ENCODE data around the gene SETD7.

The SETD7 gene

DNA sequence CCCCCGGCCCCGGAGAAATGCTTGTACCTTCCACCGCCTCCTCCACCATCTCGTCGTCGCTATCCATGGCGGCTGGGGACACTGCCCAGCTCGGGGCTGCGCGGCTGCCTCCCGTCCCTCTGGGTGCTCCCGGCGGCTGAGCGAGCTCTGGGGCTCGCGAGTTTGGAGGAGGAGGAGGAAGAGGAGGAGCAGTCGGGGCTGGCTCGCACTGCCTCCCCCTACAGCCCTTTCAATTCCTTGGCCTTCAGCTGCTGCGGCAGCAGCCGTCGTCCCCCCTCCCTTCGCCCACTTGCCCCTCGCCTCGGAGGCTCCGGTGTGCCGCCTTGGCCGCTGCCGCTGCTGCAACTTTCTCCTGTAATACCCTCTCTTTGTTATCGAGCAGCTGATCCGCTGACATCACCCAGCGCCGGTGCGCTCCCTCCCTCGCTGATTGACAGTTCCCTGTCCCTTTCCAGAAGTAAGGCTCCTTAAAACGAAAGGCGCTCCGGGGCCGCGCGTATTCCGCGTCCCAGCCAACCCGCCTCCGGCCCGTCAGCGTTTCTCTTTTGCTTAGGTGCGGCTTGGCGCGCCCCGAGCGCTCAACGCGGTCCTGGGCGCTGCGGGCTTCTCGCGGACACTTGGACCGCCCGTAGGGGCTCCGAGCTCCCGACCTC is at the start of gene SETD7:
SETD7 (minus strand) TSS at position 149 of the 653 bp plus-strand sequence; CDS start at position 67, 82 bp downstream.
- DNase-seq (ENCODE audit: low read depth): peak; percentile 53

DNA sequence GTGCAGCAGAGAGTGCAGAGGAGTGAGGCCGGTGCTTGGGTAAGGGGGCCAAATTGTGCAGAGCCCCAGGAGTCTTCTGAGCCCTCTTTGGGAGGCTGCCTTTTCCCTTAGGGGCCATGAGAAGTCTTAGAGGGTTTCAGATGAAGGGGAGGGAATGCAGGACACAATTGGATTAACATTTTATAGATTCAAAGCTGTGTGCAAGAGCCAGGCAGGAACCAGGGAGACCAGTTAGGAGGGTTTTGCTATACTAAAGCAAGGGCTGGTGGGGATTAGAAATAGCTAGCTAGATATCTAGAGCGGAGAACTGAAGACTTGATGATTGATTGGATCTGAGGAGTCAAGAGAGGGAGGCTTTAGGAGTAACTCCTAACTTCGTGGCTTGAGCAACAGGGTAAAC is 49.5 kb upstream of the SETD7 start:
- no peak for DNase-seq (ENCODE audit: low read depth)

DNA sequence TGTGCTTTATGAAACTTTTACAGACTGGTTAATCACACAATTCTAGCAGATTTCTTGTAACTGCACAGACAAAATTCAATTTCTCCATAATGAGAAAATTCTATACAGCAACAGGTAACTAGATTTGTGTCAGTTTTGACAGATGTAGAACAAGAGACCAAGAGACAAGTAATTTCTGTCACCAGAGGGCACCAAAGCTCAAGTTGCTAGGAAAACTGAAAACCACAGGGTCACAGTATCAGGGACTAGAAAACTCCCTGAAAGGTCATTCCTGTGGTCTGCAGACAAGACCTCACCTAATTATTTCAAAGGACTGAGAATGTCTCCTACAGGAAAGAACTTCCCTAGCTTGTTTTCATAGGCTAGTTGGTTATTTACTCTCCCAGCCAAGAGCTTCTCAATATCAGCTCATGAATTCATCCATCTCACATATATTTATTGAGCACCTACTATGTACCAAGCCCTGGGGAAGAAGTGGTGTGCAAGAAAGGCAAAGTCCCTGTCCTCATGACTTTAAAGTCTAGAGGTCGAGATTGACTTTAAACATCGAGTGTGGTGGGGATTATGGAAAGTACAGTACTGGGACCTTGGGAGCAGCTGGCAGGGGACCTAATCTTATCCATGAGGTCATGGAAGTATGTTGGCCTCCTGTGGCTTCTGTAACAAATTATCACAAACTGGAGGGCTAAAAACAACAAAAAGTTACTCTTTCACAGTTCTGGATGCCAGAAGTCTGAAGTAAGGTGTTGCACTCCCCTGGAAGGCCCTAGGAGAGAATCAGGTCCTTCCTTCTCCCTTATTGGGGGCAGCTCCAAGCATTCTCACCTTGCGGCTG is 47.8 kb upstream of the SETD7 start:
- DNase-seq (ENCODE audit: low read depth): peak; percentile 53

DNA sequence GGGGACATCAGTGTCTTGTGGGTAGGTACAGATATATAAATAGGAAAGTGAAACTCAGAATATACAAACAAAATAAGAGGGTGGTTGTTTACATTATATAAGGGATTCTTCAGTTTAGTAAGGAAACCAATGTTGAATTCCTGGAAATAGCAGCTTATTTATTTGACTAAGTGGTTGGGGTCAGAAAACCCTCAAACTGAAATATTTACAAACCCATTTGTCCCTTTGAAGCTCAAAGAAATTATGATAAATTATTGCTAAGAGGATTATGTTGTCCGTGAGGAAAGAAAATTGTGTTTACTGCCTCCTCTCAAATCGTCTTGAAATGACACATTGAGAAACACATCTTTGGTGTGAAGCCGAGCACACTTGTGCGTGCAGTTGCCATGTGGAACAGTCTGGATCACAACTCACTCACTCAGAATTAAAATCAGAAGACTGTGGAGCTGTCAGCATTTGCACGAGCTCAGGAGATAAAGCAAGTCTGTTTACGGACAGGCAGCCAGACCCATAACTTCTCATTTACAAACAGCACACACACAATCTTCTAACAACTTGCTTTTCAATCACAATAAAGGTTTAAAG is 46.8 kb upstream of the SETD7 start:
- no peak for DNase-seq (ENCODE audit: low read depth)

DNA sequence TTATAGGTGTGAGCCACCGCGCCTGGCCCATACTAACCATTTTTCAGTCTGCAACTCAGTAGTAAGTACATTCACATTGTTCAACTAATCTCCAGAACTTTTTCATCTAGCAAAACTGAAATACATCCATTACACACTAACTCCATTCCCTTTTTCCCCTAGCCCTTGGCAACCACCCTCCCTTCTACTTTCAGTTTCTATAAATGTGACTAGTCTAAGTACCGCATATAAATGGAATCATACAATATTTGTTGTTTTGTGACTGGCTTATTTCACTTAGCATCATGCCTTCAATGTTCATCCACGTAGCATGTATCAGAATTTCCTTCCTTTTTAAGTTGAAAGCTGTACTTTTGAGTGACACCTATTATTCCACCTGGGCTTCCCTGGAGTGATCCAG is 44.6 kb upstream of the SETD7 start:
- no peak for DNase-seq (ENCODE audit: low read depth)

DNA sequence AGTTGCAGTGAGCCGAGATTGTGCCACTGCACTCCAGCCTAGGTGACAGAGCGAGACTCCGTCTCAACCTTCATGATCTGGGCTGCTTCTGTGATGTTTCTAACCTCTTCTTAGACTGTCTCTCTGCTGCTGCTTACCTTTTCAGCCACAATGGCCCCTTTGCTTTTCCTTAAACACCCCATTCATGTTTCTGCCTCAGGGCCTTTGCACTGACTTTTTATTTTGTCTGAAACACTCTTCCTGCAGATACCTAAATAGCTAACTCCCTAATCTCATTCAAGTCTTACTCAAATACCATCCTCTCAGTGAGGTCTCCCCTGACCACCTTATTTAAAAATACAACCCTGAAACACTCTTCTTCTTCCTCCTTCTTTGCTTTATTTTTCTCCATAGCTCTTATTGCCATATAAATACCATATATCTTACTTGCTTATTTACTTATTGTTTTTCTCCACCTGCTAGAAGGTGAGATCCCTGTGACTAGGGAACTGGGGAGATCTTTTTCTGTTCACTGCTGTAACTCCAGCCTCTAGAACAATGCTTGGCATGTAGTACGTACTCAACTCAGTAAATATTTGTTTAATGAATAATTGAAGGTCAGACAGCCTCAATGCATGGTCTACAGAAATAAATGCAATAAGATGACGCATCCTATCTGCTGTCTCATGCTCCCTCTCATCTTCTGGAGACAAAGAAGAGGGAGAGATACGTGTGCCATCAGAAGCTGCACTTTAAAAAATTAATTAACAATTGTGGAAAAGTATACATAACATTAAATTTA is 43.8 kb upstream of the SETD7 start:
- no peak for DNase-seq (ENCODE audit: low read depth)

DNA sequence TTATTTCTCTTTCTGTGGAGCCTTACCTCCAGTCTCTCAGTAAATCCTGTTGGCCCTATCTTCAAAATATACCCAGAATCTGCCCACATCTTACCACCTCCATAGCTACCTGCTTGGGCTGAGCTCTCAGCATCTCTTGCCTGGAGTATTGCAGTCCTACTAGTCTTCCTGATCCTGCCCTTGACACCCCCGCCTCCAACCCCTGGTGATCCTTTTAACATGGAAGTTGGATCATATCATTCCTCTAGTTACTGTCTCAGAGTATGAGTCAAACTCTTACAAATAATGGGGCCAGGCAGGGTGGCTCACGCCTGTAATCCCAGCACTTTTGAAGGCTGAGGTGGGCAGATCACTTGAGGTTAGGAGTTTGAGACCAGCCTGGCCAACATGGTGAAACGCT is 43.1 kb upstream of the SETD7 start:
- DNase-seq (ENCODE audit: low read depth): no peak

DNA sequence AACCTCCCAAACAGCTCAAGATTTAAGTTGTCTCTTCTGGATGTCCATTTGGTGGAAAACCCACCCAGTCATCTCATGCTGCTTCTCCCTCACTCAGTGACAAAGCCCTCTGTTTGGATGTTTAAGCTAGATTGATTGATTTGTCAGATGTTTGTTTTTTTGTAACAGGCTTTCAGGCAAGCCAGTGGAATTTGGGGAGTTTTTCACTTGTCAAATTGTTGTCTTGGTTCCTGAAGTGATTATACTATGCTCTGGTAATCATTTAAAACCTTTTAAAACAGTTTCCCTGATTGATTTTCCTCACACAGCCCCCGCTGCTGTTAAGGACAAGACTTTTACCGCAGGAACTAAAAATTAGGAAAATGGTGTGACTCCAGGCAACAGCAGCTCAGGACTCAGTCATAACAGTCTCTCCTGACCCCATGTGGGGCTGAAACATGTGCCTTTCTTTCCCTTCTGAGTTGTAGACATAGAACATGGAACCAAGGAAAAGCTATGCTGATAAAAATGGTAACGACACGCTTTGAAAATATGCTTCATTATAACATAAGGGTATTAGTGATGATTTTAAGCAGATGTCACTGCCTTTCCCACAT is 40.8 kb upstream of the SETD7 start:
- DNase-seq (ENCODE audit: low read depth): no peak

DNA sequence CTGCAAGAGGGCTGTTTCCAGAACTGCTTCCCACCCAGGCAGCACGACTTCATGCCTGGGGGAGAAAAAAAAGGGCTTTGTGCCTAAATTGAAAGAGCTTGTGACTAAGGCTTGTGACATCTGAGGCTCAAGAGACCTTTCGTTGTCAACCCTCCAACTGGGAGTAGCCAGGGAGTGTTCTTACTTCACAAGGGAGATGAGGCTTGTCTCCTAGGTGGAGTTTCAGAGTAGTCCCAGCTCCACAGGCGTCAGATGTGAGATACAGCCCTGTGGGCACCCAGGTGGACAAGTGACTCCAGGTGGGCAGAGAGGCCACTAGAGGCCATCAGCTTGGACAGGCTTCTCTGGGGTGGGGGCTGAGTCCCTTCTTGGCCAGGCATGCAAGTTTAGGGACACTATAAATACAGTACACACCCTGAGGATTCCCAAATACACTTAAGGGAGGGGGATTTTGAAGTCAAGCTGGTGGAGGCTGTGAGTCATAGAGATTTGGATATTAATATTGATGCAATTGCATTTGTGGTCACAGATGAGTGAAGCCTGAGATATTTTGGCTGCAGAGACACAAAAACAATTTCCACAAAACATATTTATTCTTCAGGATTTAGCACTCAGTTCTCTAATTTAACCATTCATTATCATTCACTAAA is 40.1 kb upstream of the SETD7 start:
- no peak for DNase-seq (ENCODE audit: low read depth)

DNA sequence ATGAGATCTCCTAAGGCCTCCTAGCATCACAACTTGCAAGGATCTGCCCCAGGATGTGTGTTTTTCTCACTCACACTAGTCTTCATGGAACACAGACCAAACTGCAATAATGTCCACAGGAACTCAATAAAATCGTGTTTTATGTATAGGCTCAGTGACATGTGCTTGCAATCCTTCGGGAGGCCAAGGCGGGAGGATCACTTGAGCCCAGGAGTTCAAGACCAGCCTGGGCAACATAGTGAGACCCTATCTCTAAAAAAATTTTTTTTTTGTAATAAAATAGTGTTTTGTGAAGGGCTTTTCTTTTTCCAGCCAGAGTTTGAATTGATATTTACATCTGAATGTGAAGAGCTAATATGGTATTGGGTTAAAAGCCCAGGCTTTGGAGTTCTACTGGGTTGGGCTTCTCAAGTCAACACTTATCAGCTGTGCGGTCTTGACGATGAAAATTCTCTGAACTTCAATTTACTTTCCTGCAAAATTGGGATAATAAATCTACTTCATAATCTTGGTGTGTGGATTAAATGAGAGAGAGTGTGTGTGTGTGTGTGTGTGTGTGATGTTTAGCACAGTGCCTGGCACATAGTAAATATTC is 38.7 kb upstream of the SETD7 start:
- no peak for DNase-seq (ENCODE audit: low read depth)

DNA sequence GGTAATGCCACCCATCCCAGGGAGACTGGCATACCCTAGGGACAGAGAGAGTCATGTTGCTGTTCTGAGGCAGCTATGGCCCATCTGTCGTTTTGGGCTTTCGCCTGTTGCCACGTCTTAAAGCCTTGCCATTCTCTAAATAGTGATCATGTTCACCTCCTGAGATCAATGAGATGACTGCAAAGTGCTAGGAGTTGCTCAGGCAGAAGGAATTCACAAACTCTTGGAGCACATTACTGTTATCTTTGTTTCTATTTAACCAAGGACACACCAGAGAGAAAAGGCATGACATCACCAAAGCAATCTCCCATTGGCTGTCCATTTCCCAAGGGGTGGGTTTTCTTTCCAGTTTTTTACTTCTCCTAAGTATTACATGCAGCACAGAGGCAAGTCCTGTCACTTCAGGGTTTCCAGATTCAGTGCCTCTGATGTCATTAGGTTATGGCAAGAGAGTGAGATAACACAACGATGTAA is 37.1 kb upstream of the SETD7 start:
- DNase-seq (ENCODE audit: low read depth): no peak

DNA sequence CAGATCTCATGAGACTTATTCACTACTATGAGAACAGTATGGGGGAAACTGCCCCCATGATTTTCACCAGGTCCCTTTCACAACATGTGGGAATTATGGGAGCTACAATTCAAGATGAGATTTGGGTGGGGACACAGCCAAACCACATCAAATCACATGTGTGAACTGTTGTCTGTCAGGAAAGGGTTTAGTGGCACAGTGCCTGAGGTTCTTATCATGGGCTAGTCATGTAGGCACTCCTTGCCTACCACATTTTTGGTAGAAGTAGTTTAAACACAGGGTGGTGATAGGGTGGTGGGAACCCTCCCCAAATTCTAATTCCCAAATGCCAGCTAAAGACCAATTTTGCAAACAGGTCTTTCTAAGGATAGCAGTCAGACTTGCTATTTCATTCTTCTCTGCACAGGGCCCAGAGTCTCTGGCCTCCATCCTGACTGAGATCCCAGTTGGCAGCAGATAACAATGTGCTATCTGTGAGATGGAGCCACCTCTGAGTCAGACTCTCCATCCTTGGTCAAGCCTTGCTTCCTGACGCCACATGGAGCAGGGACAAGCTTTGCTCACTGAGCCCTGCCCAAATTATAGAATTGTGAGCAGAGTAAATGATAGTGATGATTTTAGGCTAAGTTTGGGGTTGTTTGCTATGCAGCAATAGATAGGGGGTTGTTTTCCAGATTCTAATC is 33.5 kb upstream of the SETD7 start:
- no peak for DNase-seq (ENCODE audit: low read depth)

DNA sequence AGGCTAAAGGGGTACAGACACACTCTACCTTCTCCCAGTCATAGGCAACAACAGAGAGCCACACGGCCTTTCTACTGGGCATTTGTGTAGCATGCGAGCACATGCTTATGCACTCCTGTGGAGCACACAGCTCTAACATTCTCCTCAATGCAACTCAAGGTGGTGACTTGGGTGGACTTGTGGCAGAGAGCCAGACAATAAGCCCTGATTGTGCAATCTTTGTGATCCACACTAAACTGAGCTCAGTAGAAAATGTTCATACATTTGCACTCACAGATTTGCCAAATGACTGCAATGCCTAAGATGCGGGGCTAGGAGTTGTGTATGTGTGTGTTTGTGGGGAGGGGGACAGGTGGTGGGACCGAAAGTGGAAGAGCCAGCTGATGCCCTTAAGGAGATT is 31.4 kb upstream of the SETD7 start:
- no peak for DNase-seq (ENCODE audit: low read depth)

DNA sequence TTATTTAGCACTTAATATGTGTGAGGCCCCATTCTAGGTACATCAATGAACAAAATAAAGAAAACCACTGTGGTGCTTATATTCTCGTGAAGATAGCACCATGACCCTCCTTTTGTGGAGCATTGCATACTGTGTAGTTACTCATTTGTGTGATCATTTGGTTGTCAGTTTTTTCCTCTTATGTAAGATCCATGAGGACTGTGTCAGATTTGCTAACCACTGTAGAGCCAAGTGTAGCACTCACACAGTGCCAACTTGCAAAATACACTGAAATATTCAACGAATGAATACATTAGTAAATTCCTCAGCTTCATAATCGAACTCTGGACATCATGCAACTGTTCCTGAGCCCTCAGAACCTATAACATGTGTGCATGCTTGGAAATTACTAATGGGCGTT is 29.5 kb upstream of the SETD7 start:
- no peak for DNase-seq (ENCODE audit: low read depth)

DNA sequence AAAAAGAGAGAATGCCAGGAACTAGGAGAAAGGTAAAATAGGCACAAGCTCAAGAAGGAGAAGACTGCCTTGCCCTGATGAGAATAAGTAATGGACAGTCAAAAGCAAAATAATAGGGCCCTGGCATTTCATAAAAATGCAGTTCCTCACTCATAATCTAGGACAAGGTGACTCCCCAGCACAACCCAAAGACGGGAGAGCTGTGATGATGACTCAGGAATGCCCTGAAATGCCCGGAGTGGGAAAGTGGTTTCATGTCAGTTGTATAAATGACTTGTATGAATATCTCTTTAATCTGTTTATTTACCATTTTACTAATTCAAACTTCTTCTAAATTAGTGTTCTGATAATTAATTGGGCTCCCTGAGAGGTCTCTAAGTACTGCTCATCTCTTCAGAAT is 28.8 kb upstream of the SETD7 start:
- DNase-seq (ENCODE audit: low read depth): no peak

DNA sequence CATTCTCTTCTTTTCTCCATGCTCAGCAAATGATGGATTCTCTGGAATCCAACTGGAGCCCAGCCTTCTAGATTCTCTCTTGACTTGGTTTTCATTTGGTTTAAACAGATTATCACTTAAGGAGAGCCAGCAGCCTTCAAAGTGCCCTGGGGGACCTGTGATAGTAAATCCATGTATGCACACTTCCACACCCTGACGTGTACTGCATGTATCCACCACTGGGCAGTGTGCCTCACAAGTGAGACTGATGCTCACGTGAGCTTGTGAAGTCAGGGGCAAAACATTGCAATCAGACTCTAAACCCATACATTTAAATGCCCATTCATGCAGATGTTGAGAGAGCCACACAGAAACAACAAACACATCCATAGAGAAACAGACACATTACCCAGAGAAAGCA is 28.0 kb upstream of the SETD7 start:
- DNase-seq (ENCODE audit: low read depth): no peak

DNA sequence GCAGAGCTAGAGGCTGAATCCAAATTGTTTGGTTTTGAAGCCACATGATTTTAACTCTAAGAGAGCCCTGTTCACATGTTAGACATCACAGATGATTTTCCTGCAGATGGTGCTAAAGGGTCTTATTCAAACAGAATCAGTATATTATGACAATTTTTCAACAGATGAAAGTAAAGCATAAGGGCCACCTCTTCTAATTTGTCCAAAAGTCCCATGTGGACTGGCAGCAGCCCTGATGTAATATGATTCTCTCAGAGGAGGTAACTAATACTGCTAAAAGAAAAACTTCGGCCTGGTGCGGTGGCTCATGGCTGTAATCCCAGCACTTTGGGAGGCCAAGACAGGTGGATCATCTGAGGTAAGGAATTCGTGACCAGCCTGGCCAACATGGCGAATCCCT is 26.0 kb upstream of the SETD7 start:
- peak; percentile 10 for DNase-seq (ENCODE audit: low read depth)

DNA sequence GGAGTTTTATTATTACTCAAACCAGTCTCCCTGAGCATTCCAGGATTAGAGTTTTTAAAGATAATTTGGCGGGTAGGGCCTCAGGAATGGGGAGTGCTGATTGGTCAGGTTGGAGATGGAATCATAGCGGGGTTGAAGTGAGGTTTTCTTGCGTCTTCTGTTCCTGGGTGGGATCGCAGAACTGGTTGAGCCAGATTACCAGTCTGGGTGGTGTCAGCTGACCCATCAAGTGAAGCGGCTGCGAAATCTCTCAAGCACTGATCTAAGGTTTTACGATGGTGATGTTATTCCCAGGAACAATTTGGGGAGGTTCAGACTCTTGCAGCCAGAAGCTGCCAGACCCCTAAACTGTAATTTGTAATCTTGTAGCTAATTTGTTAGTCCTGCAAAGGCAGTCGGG is 25.1 kb upstream of the SETD7 start:
- no peak for DNase-seq (ENCODE audit: low read depth)

DNA sequence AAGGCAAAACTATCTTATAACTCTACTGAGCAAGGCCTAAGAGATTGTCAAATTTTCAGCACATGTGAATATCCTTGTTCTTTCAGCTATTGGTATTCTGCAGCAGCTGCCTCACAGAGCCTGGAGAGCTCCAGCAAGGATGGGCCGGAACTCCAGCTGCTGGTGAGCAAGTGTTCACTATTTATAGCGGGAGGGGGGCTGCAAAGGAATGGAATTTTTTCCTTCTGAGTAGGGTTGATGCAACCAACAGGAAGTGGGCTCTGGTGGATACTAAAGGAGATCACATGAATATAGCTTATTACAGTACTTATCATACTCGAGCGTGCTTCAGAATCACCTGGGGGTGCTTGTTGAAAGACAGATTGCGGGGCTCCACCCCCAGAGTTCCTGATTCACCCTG is 20.2 kb upstream of the SETD7 start:
- no peak for DNase-seq (ENCODE audit: low read depth)

DNA sequence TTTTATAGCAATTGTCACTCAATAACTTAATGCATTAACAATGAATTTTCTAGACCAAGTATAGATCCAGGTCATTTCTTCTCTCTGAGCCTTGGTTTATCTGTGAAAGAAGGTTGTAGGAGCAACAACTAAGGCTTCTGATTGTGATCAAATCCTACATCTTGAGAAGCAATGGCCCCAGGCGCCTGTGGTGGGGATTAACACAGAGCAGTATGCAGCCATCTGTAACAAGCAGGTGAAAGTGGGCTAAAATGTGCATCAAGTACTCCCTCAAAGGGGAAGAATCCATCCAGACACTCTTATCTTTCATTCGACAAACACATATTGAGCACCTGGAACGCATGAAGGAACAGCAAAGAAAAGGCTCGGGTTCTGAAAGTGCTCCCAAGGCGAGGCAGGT is 19.1 kb upstream of the SETD7 start:
- DNase-seq (ENCODE audit: low read depth): no peak

DNA sequence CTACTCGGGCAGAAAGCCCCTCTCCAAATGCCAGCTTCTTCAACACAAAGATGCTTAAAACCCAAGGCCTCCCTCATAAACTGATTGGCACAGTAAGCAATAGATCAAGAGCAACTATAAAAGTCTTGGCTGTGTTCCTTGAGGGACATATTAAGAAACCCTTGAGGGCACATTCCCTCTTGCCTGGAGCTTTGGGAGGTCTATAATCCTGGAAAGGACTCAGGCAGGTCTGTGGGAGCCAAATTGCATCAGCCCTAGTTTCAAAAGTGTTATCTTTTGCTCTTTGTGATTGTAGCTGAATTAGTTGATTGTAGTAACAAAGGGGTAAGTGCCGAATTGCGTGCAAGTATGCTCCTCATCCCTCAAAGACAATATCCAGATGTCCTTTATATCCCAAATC is 18.6 kb upstream of the SETD7 start:
- no peak for DNase-seq (ENCODE audit: low read depth)

Measured in fibroblast of the conjunctiva (primary cell).